Gastroesophageal sphincter (tissue), 4 donors: ENCODE measurements around the gene CD86. TPM values are rescaled to one million over a fixed set of nuclear protein-coding genes. Genes with fewer than 3 reads are reported as not detected.

Source experiments
- ATAC-seq: fragments of 150-250 bp; one replicate; pipeline ENCODE4 v1.9.1; 2016; ENCODE audit warnings: mild to moderate bottlenecking, moderate library complexity
- H3K27ac ChIP-seq, 4 donors: fragments of 200-600 bp; sonication (generic) in 3 of 4; 1 replicate in 3 of 4; 2 replicates in 1 of 4; pipeline ENCODE4 v1.5.1; 2016 to 2019
- H3K27me3 ChIP-seq: fragments of 200-600 bp; sonication (generic); one replicate; pipeline ENCODE4 v1.5.1; 2019
- H3K36me3 ChIP-seq, 2 donors: fragments of 200-600 bp; sonication (generic); one replicate each; pipeline ENCODE4 v1.5.1; 2019; ENCODE audit warnings: control low read depth in 1 of 2
- H3K4me1 ChIP-seq, 3 donors: fragments of 200-600 bp; sonication (generic); 1 replicate in 2 of 3; 2 replicates in 1 of 3; pipeline ENCODE4 v1.5.1; 2016 to 2019; ENCODE audit warnings: control low read depth in 2 of 3
- H3K4me3 ChIP-seq, 2 donors: fragments of 200-600 bp; sonication (generic); one replicate each; pipeline ENCODE4 v1.5.1; 2019; ENCODE audit warnings: mild to moderate bottlenecking in 1 of 2, moderate library complexity in 1 of 2
- H3K9me3 ChIP-seq, 3 donors: fragments of 200-600 bp; sonication (generic); one replicate each; pipeline ENCODE4 v1.5.1; 2017 to 2019; ENCODE audit warnings: control low read depth in 2 of 3
- CTCF ChIP-seq, 4 experiments: fragments of 200-600 bp in 2 of 4; fragments of 450-650 bp in 2 of 4; sonication (generic) in 1 of 4; IDR thresholded peaks; one replicate each; pipeline ENCODE4 v1.5.1; 2017 to 2019; ENCODE audit warnings: antibody characterized with exemption in 4 of 4, mild to moderate bottlenecking in 2 of 4, moderate library complexity in 2 of 4
- EP300 ChIP-seq: sonication (generic); formaldehyde crosslinking; IDR thresholded peaks from one replicate; pipeline ENCODE4 v1.6.1; 2017; ENCODE audit warnings: antibody characterized with exemption, mild to moderate bottlenecking
- POLR2A ChIP-seq, 2 donors: fragments of 450-650 bp; IDR thresholded peaks; one replicate each; pipeline ENCODE4 v1.6.1; 2017; ENCODE audit warnings: antibody characterized with exemption in 2 of 2, mild to moderate bottlenecking in 2 of 2, moderate library complexity in 1 of 2
- POLR2AphosphoS5 ChIP-seq: sonication (generic); formaldehyde crosslinking; IDR thresholded peaks from one replicate; pipeline ENCODE4 v1.6.1; 2017; ENCODE audit warnings: antibody characterized with exemption
- WGBS, 2 donors: methylation state at CpG; one replicate each; pipeline ENCODE4 v1.1.5; 2018; ENCODE audit warnings: low coverage in 1 of 2; 5-methylcytosine and 5-hydroxymethylcytosine counted together
- small RNA-seq, 4 donors: library from RNA; depleted of rRNA; stranded (forward); fragments of <200 nt; gene quantifications; one replicate each; pipeline ENCODE3, GENCODE V24; 2016
- total RNA-seq, 4 donors: library from RNA; depleted of rRNA; stranded (reverse); fragments of >200 nt; gene quantifications; one replicate each; pipeline ENCODE4 v1.1.0, GENCODE V29; 2016

The CD86 gene
- total RNA-seq, 4 donors from 2014 or later = 1.4 to 6.6 (median 3.2) TPM

- ATAC-seq = no peak
- Histone ChIP-seq H3K4me1 (no peaks in the 10 kb centered on the region), H3K4me3 (no peak overlapping the region), H3K27me3 (no peaks in the 10 kb centered on the region), H3K36me3 (no peaks in the 10 kb centered on the region), H3K9me3 (peaks cover 0 to 6% (median 0%) of the 10 kb centered on the region in 3 donors), H3K27ac (no peak overlapping the region)
- TF ChIP-seq EP300 = no peak
- no peak for TF ChIP-seq CTCF (IDR thresholded peaks at IDR 0.05)
- no peak for TF ChIP-seq POLR2A (IDR thresholded peaks at IDR 0.05)
- no peak for TF ChIP-seq POLR2AphosphoS5
These were observed 112.5 kb downstream of the CD86 start for GRCh38 chr3:122167630-122168029.

GRCh38 chr3:122168044-122168443, 112.9 kb downstream of the CD86 start:
- Histone ChIP-seq H3K27ac (no peak overlapping the region), H3K4me3 (no peak overlapping the region), H3K27me3 (no peaks in the 10 kb centered on the region), H3K4me1 (no peaks in the 10 kb centered on the region), H3K36me3 (no peaks in the 10 kb centered on the region), H3K9me3 (peaks cover 0 to 6% (median 0%) of the 10 kb centered on the region in 3 donors)
- no peak for ATAC-seq
- 0% methylated on average over 1 of the region's 3 CpGs; no CpG with 5 or more reads in 1 of the 2 donors for WGBS, 2 donors
- no peak for TF ChIP-seq CTCF (IDR thresholded peaks at IDR 0.05)
- no peak for TF ChIP-seq POLR2AphosphoS5
- TF ChIP-seq EP300 = no peak
- TF ChIP-seq POLR2A (IDR thresholded peaks at IDR 0.05) = no peak

- TF ChIP-seq CTCF (IDR thresholded peaks at IDR 0.05) (no peak), POLR2A (IDR thresholded peaks at IDR 0.05) (no peak), EP300 (no peak), POLR2AphosphoS5 (no peak)
- no peak overlapping the region for H3K27ac ChIP-seq
- WGBS, 2 donors = 66 to 67% methylated on average over 2 to 3 of the region's 3 CpGs
- ATAC-seq = no peak
- H3K4me3 ChIP-seq = no peak overlapping the region
- H3K9me3 ChIP-seq = peaks cover 0 to 6% (median 0%) of the 10 kb centered on the region in 3 donors
- H3K27me3 ChIP-seq = no peaks in the 10 kb centered on the region
- H3K36me3 ChIP-seq = no peaks in the 10 kb centered on the region
- H3K4me1 ChIP-seq = no peaks in the 10 kb centered on the region
These were observed 114.7 kb downstream of the CD86 start for GRCh38 chr3:122169911-122170310.

Small RNAs within 50 kb of the gene (small RNA-seq; reads per million reads assigned to genes)
- 0 reads per million in 4 donors for gene RF00019

Other genes with a start within 250 kb of the CD86 start
- gene IQCB1, start 220.3 kb upstream of the CD86 start, total RNA-seq = 10 to 100 TPM in 3 of 4 donors, 1 to 10 TPM in 1; 10.0 to 28.8 (median 17.6) TPM
- 1 to 10 TPM; 2.0 to 4.8 (median 2.1) TPM for gene EAF2, start 220.2 kb upstream of the CD86 start, total RNA-seq
- 1 to 10 TPM in 2 of 4 donors, under 1 TPM in 2; 0.66 to 7.1 (median 2.6) TPM for gene SLC15A2, start 161.0 kb upstream of the CD86 start, total RNA-seq
- under 1 TPM in 1 of 4 donors, not detected in 3; 0.74 TPM for gene ILDR1, start 33.1 kb upstream of the CD86 start, total RNA-seq
- gene CASR, start 128.3 kb downstream of the CD86 start, total RNA-seq = under 1 TPM in 1 of 4 donors, not detected in 3; 0.04 TPM